DOHH2 (cell line): Measurements from ENCODE around the gene NUP62.

Source experiments
- EZH2phosphoT487 ChIP-seq: fragments of 200-600 bp; sonication (generic); IDR thresholded peaks from 2 replicates; pipeline ENCODE4 v1.6.1; 2017; ENCODE audit warnings: borderline replicate concordance, mild to moderate bottlenecking, antibody characterized with exemption, low read length, moderate library complexity, mixed read lengths
- TF ChIP-seq, protein P1 (sequence below): fragments of 200-600 bp; sonication (generic); IDR thresholded peaks from one replicate; pipeline ENCODE4 v1.5.1; 2014; ENCODE audit warnings: antibody characterized with exemption, mild to moderate bottlenecking, low read depth, low read length; ENCODE audit not compliant: poor library complexity, severe bottlenecking

DNA sequence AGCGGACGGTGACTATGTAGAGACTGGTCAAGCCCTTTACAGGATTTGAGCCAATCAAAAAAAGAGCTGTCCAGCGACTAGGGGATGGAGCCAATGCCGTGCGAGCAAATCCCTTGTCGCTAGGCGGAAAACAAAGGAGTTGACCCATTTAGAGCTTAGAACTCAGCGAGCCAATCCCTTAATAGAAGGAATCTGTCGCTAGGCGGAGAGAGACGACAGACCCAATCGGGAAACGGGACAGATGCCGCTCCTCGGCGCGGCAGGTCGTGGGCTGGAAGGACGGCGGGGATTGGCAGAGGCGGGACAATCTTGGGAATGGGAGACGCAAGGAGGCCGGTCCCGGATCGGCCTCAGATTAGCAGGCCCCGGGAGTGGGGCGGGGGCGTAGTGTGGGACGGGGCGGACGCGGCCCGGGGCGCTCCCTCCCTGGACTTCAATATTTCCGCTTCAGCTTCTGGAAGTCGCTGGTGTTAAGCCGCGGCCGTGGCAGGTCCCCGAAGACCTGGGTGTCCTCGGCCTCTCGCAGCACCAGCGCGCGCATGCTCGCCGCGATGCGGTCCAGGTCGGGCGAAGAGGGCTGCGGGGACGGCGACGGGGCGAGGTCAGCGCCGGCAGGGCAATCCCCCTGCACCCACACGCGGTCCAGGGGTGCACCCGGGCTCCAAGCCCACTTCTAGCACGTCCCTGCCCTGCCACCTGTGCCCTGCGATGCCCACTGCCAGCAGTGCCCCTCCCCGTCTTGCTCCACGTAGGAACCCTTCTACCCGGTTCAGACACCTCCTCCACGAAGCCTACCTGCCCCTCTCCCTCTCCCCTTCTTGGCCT, 59.6 kb downstream of the NUP62 start:
- TF ChIP-seq, protein P1, sequence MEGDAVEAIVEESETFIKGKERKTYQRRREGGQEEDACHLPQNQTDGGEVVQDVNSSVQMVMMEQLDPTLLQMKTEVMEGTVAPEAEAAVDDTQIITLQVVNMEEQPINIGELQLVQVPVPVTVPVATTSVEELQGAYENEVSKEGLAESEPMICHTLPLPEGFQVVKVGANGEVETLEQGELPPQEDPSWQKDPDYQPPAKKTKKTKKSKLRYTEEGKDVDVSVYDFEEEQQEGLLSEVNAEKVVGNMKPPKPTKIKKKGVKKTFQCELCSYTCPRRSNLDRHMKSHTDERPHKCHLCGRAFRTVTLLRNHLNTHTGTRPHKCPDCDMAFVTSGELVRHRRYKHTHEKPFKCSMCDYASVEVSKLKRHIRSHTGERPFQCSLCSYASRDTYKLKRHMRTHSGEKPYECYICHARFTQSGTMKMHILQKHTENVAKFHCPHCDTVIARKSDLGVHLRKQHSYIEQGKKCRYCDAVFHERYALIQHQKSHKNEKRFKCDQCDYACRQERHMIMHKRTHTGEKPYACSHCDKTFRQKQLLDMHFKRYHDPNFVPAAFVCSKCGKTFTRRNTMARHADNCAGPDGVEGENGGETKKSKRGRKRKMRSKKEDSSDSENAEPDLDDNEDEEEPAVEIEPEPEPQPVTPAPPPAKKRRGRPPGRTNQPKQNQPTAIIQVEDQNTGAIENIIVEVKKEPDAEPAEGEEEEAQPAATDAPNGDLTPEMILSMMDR: no peak
- TF ChIP-seq EZH2phosphoT487: no peak
